NCI-H2171 (cell line): ENCODE data around the gene PIGX.
A peak's percentile ranks its signal among the peaks of the same experiment; 100 is the strongest.
"Not testable (repeated sequence)": the region's sequence is repeated elsewhere in the genome, so short reads cannot be mapped to it uniquely, and the experiment has no call there.

Source experiments
- DNase-seq: peaks from one replicate; lab custom pipeline; 2025; lab: John Stamatoyannopoulos, UW

PIGX gene

DNA sequence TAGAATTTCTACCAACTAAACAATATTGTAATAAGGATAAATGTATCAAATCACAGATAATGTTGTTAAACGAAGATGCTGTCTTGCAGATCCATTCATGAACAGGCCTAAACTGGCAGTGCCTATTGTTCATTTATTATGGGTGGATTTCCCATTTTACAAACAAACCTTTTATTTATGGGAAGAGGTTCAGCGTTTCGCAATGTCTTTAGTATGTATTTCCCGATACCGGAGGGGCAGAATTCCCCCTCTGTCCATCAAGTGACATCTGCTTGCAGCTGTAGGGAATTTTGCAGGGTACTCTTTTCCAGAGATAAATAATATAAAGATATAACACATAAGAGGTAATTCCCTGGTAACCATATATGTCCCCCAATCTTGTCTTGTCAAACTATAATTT lies 5.8 kb upstream of the PIGX start:
- DNase-seq: no peak

DNA sequence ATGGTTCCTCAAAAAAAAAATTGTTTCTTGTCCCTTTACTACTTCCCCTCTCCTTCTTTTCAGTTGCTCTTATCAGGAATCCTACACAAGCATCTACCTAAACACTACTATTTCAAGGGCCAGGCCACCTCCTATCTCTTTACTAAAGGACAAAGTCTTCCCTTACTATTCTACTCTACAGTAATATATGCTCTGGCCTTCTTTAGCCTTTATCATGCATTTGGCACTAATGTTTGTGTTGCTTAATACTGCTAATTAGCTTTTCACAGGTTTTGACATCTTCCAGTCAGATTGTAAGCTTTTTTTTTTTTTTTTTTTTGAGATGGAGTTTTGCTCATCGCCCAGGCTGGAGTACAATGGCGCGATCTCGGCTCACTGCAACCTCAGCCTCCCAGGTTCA lies 5.4 kb upstream of the PIGX start:
- DNase-seq: no peak

DNA sequence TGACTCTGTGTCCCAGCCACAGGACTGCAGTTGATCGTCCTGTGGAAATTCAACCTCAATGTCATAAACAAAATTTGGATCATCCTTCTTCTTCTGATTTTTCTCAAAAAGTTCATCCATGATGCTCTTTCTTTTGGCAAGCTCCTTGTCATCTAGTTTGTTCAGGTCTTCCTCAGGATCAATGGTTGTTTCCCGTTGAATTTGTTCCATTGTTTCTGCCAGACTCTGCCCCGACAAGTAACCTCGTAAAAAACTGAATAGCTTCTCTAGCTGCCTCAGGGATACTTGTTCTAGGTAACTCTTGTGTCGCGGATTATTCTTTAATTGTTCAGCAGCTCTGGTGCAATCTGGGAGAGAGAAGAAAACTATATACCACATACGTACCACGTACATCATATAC lies 4.6 kb upstream of the PIGX start:
- no peak for DNase-seq

DNA sequence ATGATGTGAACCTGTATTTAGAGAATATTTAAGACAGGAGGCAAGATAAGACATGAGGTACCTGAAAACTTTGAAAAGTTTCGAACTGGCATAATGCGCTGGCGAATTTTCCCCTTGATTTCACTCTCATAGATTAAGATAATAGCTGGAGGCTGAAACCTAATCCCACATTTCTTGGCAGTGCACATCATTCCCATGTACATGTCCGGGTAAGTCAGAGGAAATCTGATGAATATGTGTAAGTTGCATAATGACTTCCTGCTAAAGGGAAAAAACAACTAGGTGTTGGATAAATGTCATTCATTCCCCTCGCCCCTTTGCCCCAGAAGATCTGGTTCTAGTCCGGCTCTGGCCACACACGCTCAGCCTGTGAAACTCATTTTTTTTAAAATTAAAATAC lies 3.7 kb upstream of the PIGX start:
- DNase-seq: no peak

DNA sequence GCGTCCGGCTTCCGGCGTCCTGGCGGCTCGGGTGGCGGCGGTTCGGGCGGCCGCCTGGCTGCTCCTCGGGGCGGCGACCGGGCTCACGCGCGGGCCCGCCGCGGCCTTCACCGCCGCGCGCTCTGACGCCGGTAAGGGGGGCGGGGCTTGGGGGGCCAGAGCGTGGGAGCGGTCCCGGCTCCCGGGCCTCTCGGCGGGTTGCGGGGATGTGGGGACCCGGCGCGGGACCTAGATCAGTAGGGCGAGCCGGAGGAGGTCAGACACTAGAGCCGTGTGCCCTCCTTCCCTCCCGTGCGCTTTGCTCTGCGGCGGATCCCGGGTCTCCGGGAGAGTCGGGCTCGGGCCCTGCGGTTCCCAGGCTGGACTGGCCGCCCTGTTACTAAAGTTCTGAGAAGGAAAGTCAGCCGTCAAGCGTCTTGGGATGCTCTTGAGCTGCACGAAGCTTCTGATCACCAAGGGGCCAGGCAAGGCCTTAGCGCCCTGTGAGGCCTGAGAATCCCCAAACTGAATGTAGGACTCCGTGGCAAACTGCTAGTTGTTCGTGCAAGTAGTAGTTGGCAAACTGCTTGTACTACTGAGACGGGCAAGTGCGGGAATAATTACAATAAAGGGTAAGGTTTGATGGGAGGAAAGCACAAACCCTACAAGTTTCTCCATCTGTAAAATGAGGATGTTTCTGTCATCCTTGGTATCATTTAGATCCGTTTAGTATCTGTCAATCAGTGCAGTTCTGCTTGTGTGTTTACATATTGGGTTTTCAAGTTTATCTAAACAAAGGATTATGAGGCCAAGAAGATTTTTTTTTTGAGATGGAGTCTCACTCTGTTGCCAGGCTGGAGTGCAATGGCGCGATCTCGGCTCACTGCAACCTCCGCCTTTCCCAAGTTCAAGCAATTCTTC lies 587 bp downstream of the PIGX start:
- peak; percentile 70 for DNase-seq

DNA sequence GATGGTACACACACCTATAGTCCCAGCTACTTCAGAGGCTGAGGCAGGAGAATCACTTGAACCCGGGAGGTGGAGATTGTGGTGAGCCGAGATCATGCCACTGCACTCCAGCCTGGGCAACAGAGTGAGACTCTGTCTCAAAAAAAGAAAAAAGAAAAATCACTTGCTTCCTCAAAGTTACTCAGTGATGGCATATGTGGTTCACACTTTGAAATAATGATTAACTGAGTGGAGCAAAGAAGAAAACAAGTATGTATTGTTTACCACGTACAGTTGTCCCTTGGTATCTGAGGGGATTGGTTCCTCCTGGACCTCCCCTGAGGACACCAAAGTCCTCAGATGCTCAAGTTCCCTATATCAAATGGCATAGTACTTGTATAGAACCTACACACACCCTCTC lies 5.0 kb downstream of the PIGX start:
- not testable (repeated sequence) for DNase-seq

DNA sequence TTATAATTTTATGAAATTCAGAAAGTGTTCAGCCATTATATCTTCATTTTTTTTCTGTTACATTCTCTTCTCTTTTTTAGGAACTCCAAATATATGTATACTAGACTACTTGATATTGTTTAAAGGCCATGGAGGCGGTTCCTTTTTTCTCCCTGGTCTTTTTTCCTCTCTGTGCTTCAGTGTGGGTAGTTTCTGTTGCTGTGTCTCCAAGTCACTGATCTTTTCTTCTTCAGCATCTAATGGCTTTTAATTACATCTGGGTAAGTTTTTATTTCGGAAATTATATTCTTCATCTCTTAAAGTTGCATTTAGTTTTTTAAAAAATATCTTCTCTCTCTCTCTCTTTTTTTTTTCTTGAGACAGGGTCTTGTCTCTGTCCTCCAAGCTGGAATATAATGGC lies 8.9 kb downstream of the PIGX start:
- no peak for DNase-seq

DNA sequence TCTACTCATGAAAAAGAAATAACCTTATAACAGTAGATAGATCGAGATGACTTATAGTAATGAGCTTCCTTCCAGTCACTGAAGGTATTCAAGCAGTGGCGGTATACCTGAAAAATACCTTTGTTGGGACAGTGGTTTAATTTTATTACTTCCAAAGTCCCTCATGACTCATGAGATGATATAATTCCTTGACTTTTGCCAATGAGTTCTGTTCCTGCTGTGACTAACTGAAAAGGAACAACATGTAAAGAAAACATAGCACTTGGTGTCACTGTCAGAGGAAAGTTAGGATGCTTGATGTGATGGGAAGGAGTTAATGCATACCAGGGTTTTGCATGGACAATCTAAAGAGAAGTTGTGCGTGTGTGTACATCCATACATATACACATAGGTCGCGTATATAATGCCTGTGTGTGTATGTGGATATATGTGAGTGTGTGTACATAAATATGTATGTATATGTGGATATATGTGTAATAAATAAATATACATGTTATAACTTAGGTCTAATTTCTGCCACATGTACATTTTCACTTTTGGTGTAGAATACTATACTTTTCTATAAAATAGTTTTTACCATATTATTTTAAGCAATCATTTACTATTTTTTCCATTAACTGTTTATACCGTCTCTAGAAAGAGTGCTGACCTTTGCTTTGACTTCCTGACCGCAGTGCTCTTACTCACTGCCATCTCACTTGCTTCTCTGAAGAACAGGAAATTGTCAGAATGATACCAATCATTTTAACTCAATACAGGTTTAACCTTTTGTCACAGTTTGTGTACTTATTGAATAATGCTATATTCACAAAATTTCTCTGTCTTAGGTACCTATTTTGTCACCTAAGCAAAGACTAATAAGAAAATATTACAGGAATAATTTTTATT lies 14.9 kb downstream of the PIGX start:
- DNase-seq: no peak

DNA sequence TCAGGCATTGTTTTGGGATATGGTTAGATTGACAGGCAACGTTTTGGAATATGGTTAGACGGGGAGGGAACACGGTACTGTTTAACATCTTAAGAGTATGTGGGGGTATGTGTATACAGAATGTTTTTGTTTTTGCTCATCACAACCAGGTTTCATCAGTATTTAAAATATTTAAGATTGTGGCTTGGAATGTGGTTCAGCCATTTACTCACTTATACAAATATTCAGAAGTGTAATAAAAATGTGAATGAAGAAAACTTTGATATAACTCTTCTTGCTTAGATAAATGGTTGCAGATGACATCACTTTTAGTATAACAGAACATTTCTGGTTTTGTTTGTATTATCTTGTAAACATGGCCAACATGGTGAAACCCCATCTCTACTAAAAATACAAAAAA lies 23.6 kb downstream of the PIGX start:
- DNase-seq: no peak

DNA sequence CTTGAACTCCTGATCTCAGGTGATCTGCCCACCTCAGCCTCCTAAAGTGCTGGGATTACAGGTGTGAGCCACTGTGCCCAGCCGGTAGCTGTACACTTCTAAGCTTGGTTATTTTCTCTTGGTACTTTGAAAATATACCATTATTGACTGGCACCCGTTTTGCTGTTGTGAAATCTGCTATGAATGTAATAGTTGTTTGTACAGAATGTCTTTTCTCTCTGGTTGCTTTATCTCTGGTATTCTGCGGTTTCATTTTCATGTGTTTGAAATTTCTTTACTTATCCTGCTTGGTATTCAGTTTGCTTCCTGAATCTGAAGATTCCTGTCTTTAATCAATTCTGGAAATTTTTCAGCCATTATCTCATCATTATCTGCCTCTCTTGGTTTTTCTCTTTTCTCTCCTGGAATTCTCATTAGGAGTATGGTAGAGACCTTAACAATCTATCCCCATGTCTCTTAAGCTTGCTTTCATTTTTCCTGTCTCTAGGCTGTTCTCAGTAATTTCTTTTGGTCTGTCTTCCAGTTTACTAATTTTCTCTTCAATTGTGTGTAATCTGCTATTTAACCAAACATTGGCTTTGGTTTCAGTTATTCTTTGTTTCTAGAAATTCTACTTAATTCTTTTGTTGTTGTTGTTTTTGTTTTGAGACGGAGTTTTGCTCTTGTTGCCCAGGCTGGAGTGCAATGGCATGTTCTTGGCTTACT lies 24.6 kb downstream of the PIGX start:
- DNase-seq: no peak

DNA sequence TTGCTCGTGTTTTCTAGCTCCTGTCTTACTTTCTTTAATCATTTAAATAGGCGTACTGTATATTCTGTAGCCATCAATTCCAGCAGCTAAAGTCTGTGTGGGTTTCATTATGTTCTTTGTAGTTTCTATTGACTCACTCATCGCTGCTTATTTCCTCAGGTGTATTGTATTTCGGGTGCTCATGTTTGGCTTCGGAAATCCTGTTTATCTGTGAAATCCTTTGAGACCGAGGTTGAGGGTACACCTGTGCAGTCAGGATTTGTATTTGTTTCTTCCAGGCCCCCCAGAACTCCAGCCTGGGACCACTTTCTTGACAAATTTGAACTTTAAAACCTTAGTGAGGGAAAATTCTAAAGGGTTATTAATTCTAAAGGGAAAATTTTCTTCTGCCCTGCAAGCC lies 25.5 kb downstream of the PIGX start:
- no peak for DNase-seq

DNA sequence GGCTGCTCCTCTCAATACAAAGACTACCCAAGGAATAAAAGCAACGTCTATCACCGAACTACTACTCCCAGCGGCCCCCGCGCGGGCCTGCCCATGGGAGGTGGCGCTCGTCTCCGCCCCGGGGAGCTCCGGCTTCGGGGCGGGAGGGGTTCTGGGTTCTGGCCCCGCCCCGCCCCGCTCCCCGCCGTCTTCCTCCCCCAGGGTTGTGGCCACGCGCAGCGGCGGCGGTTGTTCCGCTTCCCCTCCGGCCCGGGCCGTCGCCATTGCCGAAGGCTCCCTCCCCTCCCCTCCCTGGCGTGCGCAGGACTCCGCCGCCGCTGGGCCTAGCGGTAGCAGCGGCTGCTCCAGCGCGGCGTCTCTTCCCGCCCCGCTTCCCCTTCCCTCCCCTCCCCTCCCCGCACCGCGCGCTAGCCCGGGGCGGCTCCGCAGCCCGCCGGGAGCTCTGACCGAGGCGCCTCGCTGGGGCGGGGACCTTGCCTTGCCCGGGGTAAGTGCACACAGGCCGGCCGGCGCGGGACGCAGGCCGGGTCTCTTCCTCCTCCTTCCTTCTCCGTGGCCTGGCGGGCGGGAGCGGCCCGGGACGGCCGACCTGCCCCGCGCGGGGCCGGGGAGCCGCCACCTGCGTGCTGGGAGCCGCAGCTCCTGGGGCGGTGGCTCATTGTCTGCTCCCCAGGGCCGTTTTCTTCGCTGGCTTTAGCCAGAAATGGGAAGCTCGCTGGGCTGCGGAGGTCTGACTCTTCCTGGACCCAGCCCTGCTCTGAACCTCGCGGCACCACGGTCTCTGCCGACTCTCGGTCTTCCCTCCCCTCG lies 27.7 kb downstream of the PIGX start, which contains the start of gene PAK2:
TSS of gene PAK2 (plus strand) at position 187 of the 810 bp plus-strand sequence. CDS start 42,790 bp downstream, outside the sequence.
- DNase-seq: peak; percentile 85

DNA sequence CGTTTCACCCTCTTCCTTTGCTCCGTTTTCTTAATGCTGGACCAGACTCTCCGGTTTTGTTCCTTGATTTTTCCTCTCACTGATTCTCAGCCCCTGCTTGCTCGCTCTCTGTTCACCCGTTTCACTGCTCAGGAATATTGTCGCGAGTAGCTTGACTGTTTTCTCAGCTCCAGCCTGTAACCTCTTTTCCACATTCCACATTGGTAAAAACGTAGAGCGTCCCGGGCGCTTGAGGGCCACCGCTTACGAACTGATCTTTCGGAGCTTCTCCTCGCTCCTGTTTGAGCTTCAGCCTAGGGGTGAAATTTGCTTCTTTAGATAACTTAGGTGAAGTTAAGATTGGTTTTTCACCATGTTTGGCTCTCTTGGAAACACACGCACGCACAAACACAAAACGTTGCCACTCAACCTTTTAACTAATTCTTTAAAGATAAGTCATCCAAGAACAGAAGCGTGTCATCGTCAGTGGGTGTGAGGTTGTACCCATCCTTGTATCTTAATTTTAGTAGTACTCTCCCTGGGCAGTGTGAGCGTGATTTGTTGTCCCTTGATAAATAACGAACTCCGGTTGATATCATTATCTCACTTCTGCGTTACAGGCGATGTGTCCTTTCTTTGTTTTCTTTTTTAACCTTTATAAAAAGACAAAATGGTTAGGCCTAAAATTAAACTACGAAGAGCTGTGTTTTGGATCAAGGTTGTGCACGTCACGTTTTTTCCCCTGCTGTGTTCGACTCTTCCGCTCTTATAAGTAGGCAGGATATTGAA lies 28.5 kb downstream of the PIGX start:
- no peak for DNase-seq

DNA sequence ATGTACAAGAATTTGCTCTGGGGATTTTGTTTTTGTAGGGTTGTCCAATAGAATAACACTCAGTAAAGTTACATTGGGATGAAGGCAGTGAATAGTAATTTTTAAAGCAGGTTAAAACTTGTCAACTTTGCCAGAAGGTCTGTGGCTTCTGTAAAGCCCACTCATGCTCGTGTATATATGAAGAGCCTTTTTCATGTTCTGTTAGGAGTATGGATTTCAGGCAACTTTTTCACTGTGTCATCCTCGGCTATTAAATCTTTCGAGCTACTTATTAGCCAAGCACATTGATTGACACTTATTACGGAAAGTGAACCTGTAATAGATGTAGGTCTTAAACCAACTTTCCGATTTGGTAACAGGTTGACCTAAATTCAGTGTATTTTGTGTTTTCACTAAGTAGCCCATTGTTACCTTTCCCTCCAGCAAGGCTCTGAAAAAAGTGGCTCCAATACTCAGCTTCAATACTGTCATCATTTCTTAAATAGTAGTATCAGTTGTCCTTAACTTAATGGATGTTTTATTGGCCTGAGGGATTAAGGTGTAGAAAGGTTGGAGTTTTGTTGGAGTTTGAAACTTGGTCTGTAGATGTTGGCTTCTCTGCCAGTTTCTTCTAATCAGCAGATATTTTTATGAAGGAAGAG lies 29.2 kb downstream of the PIGX start:
- no peak for DNase-seq

DNA sequence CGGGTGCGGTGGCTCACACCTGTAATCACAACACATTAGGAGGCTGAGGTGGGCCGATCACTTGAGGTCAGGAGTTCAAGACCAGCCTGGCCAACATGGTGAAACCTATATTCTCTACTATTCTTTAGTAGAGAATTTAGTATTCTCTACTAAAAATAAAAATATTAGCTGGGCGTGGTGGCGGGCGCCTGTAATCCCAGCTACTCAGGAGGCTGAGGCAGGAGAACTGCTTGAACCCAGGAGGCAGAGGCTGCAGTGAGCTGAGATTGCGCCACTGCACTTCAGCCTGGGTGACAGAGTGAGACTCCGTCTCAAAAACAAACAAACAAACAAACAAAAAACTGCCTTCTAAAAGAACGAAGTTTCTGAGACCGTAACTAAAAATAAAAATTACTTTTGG lies 31.4 kb downstream of the PIGX start:
- DNase-seq: not testable (repeated sequence)

DNA sequence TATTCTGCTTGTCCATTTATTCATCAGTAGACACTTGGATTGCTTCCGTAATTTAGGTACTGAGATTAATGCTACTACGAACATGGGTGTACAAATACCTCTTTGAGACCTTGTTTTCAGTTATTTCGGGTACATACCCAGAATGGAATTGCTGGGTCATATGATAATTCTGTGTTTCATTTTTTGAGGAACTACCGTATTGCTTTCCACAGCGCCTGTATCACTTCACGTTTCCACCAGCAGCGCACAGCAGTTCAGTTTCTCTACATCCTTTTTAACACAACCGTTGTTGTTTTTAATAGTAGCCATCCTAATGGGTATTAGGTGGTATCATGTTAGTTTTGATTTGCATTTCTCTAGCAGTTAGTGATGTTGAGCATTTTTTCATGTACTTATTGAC lies 36.9 kb downstream of the PIGX start:
- no peak for DNase-seq

DNA sequence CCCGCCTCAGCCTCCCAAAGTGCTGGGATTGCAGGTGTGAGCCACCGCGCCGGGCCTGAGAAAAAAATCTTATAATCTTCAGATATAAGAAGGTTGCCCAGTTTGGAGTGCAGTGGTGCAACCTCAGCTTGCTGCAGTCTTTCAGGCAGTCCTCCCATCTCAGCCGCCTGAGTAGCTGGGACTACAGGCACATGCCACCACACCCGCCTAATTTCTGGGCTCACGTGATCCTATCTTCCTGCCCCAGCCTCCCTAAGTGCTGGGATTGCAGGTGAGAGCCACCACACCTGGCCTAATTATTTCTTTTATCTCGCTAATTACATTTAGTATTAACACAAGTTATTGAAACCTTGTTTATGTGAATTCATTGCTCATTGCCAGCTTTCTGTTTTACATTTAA lies 41.0 kb downstream of the PIGX start:
- no peak for DNase-seq

DNA sequence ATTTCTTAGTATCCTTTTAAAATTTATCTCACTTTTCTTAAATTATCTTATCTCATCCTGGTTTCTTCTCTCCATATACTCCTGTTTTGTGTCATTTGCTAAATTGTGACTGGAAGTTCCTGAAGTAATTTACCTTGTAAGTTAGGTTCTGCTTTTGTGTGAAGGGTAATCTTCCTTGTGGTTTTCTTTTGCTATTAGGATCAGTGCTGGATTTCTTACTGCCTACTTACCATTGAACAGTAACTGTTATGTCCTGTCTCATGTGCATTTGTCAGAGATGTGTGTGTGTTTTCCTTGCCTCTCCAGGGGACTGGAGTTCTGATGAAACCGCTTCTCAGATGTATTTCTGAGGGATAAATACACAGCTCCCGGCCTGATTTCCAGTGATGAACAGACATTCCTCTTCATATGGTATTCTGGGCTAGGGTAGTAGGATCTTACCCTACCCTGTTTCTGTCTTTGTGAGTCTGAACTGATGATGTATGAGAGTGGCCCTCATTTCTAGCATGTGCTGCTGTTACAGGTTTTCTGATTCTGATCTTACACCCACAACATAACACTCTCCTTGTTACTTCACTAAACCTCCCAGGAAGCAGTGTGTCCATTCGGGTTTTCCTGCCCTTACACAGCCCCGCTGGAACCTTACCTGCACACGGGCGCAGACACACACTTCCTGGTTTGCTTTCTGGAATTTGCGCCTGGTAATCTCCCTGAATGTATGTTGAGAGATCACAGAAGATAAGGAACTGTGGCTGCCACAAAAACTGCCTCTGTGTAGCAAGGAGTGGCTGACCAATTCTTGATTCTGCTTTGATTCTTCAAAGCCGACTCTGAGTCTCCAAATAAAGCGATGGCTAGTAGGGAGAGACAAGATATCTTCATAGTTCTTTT lies 42.2 kb downstream of the PIGX start:
- no peak for DNase-seq

DNA sequence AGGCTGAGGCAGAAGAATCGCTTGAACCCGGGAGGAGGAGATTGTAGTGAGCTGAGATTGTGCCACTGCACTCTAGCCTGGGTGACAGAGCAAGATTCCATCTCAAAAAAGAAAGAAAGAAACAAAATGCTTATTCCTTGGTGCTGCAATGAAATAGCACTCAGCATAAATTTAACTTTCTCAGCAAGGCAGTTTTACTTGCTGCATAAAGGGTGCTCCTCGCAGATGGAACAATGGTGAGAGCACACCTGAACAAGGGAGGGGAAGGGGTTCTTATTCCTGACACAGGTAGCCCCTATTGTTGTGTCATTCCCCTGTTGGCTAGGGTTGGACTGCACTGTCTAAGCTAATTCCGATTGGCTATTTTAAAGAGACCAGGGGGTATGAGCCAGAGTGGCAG lies 44.6 kb downstream of the PIGX start:
- no peak for DNase-seq
